KG1 (cell line): Measurements from ENCODE around the gene LSP1.

Experiments used
- DNase-seq: peaks from one replicate; lab custom pipeline; 2025; lab: John Stamatoyannopoulos, UW

The LSP1 gene

GRCh38 chr11:1837171-1838076 is 15.5 kb upstream of the LSP1 start:
- DNase-seq: peak; percentile 39

GRCh38 chr11:1838077-1838425 is 14.8 kb upstream of the LSP1 start:
- no peak for DNase-seq

GRCh38 chr11:1838426-1839144 is 14.3 kb upstream of the LSP1 start, which contains the start of gene TNNI2:
TNNI2 (plus strand) TSS chr11:1838981; CDS start chr11:1839697, 716 bp downstream.
- no peak for DNase-seq

- DNase-seq: no peak
Observed at GRCh38 chr11:1839204-1839923, 13.5 kb upstream of the LSP1 start.

GRCh38 chr11:1839924-1840779 is 12.7 kb upstream of the LSP1 start:
- peak; percentile 58 for DNase-seq

GRCh38 chr11:1840780-1841480 is 12.0 kb upstream of the LSP1 start:
- no peak for DNase-seq

- no peak for DNase-seq
Observed at GRCh38 chr11:1841511-1842148, 11.3 kb upstream of the LSP1 start.

- DNase-seq: no peak
Observed at GRCh38 chr11:1842149-1843097, 10.5 kb upstream of the LSP1 start.

GRCh38 chr11:1843098-1843473 is 9.8 kb upstream of the LSP1 start:
- DNase-seq: no peak

GRCh38 chr11:1843796-1844195 is 9.1 kb upstream of the LSP1 start:
- no peak for DNase-seq

GRCh38 chr11:1844221-1845094 is 8.4 kb upstream of the LSP1 start:
- DNase-seq: peak; percentile 40

GRCh38 chr11:1845095-1845429 is 7.8 kb upstream of the LSP1 start:
- DNase-seq: no peak

GRCh38 chr11:1845561-1846452 is 7.1 kb upstream of the LSP1 start:
- no peak for DNase-seq

- no peak for DNase-seq
Observed at GRCh38 chr11:1846453-1846932, 6.4 kb upstream of the LSP1 start.

- no peak for DNase-seq
Observed at GRCh38 chr11:1847006-1847735, 5.7 kb upstream of the LSP1 start.

GRCh38 chr11:1847926-1848639 is 4.8 kb upstream of the LSP1 start:
- no peak for DNase-seq
